Right lobe of liver (tissue), 6 donors: ENCODE measurements around the gene TFB2M. TPM values are rescaled to one million over a fixed set of nuclear protein-coding genes. Genes with fewer than 3 reads are reported as not detected.
"Not testable (repeated sequence)": the region's sequence is repeated elsewhere in the genome, so short reads cannot be mapped to it uniquely, and the experiment has no call there.

ENCODE experiments used
- ATAC-seq, 4 donors: fragments of 200-7000 bp; cut with Tn5 transposase; one replicate each; pipeline ENCODE4 v1.9.1; 2020; ENCODE audit warnings: mild to moderate bottlenecking in 4 of 4, moderate library complexity in 4 of 4
- DNase-seq, 3 donors: peaks; one replicate each; pipeline ENCODE4 v3.0.0-alpha.2; 2020
- H3K27ac ChIP-seq, 3 donors: fragments of 200-600 bp; one replicate each; pipeline ENCODE4 v1.8.0; 2022
- H3K27me3 ChIP-seq, 2 donors: fragments of 200-600 bp; one replicate each; pipeline ENCODE4 v1.8.0; 2022
- H3K36me3 ChIP-seq, 4 donors: fragments of 200-600 bp; sonication (generic) in 1 of 4; one replicate each; pipeline versions ENCODE4 v1.5.1 to v1.8.0; 2017 to 2022; ENCODE audit warnings: control low read depth in 1 of 4
- H3K4me1 ChIP-seq, 4 donors: fragments of 200-600 bp; sonication (generic) in 1 of 4; one replicate each; pipeline versions ENCODE4 v1.5.1 to v1.8.0; 2017 to 2022; ENCODE audit warnings: control low read depth in 1 of 4
- H3K4me3 ChIP-seq, 3 donors: fragments of 200-600 bp; one replicate each; pipeline ENCODE4 v1.8.0; 2022
- H3K9me3 ChIP-seq, 4 donors: fragments of 200-600 bp; sonication (generic) in 1 of 4; one replicate each; pipeline versions ENCODE4 v1.5.1 to v1.8.0; 2017 to 2022; ENCODE audit warnings: control low read depth in 1 of 4
- CTCF ChIP-seq, 4 donors: fragments of 200-600 bp in 3 of 4; fragments of 450-650 bp in 1 of 4; IDR thresholded peaks; one replicate each; pipeline versions ENCODE4 v1.5.1 to v1.8.0; 2016 to 2022; ENCODE audit warnings: antibody characterized with exemption in 4 of 4, mild to moderate bottlenecking in 2 of 4
- POLR2A ChIP-seq: fragments of 450-650 bp; IDR thresholded peaks from one replicate; pipeline ENCODE4 v1.6.1; 2017; ENCODE audit warnings: antibody characterized with exemption, mild to moderate bottlenecking
- WGBS: methylation state at CpG from one replicate; pipeline ENCODE4 v1.1.6; 2018; ENCODE audit warnings: low coverage, low lambda C conversion rate; ENCODE audit not compliant: insufficient coverage; ENCODE audit errors: missing lambda C conversion rate; 5-methylcytosine and 5-hydroxymethylcytosine counted together
- intact Hi-C, 2 donors: fragments of 100-400 bp; cut with DNase I; formaldehyde crosslinking; loops; one replicate each; pipeline versions ENCODE4 v1.11.2 to v1.14.1; 2022
- total RNA-seq, 6 experiments: library from RNA; depleted of rRNA in 2 of 6; stranded (reverse); fragments of >200 nt in 2 of 6; fragmentation: NEBNext Ultra II Directional in 3 of 6; extraction: Animal tissue kit (Norgen Biotek cat#: 25700) in 3 of 6; gene quantifications; one replicate each; pipeline versions ENCODE4 v1.1.0 to v1.2.4, GENCODE V29; 2016 to 2023
- donor health status: DM: no; HTN: yes; CAD: no.
- donor health status: DM: no; HTN: no; CAD: no.
- donor health status: DM: no; HTN: no; CAD: no.
- donor health status: DM: no; HTN: yes; CAD: no.
- donor health status: DM: no; HTN: yes; CAD: no.

TFB2M gene
- total RNA-seq, 6 experiments from 2014 or later: 13.1 to 24.8 (median 19.6) TPM

GRCh38 chr1:246607462-246607861, 41.4 kb upstream of the TFB2M start:
- Histone ChIP-seq H3K27me3 (no peaks in the 10 kb centered on the region), H3K9me3 (no peaks in the 10 kb centered on the region), H3K4me3 (no peak overlapping the region), H3K36me3 (no peaks in the 10 kb centered on the region), H3K4me1 (peaks cover 0 to 7% (median 2%) of the 10 kb centered on the region in 4 donors), H3K27ac (no peak overlapping the region)
- ATAC-seq (no peak), DNase-seq (peak in 1 of 3 donors; percentile 26)
- no peak for TF ChIP-seq CTCF (IDR thresholded peaks at IDR 0.05)
- no peak for TF ChIP-seq POLR2A
- 100% methylated on average over 3 of the region's 19 CpGs for WGBS
- intact Hi-C loops: no loop called here

GRCh38 chr1:246605231-246605630, 39.2 kb upstream of the TFB2M start:
- H3K36me3 ChIP-seq, H3K4me1 ChIP-seq, H3K9me3 ChIP-seq, intact Hi-C loops, H3K4me3 ChIP-seq, H3K27me3 ChIP-seq, H3K27ac ChIP-seq, ATAC-seq, DNase-seq: not testable (repeated sequence)
- 97% methylated on average over 5 of the region's 19 CpGs for WGBS

GRCh38 chr1:246602194-246602593, 36.1 kb upstream of the TFB2M start:
- intact Hi-C loops: no loop called here
- Histone ChIP-seq H3K9me3 (no peaks in the 10 kb centered on the region), H3K36me3 (no peaks in the 10 kb centered on the region), H3K4me1 (no peaks in the 10 kb centered on the region), H3K27me3 (no peaks in the 10 kb centered on the region), H3K4me3 (no peak overlapping the region), H3K27ac (no peak overlapping the region)
- TF ChIP-seq CTCF (IDR thresholded peaks at IDR 0.05) (no peak), POLR2A (no peak)
- DNase-seq (no peak), ATAC-seq (no peak)
- whole genome bisulfite sequencing: 75% methylated on average over 2 of the region's 3 CpGs

- no peaks in the 10 kb centered on the region for H3K9me3 ChIP-seq
- TF ChIP-seq CTCF (IDR thresholded peaks at IDR 0.05) (no peak), POLR2A (no peak)
- 88% methylated on average over 2 of the region's 2 CpGs for WGBS
- intact Hi-C loops: no loop called here
- H3K27ac ChIP-seq: no peak overlapping the region
- ATAC-seq (no peak), DNase-seq (no peak)
- no peak overlapping the region for H3K4me3 ChIP-seq
- no peaks in the 10 kb centered on the region for H3K27me3 ChIP-seq
- H3K4me1 ChIP-seq: no peaks in the 10 kb centered on the region
- no peaks in the 10 kb centered on the region for H3K36me3 ChIP-seq
Observed at GRCh38 chr1:246600579-246600978, 34.5 kb upstream of the TFB2M start.

- DNase-seq (no peak), ATAC-seq (no peak)
- no peak overlapping the region for H3K27ac ChIP-seq
- H3K4me3 ChIP-seq: no peak overlapping the region
- peaks cover 0 to 5% (median 2%) of the 10 kb centered on the region in 4 donors for H3K36me3 ChIP-seq
- TF ChIP-seq POLR2A (no peak), CTCF (IDR thresholded peaks at IDR 0.05) (no peak)
- H3K4me1 ChIP-seq: no peaks in the 10 kb centered on the region
- no peaks in the 10 kb centered on the region for H3K27me3 ChIP-seq
- intact Hi-C loops: no loop called here
- WGBS: 75% methylated on average over 4 of the region's 4 CpGs
- H3K9me3 ChIP-seq: no peaks in the 10 kb centered on the region
Observed at GRCh38 chr1:246599315-246599714, 33.3 kb upstream of the TFB2M start.
